K562 (cell line): ENCODE measurements around the gene CKAP5. TPM values are rescaled to one million over a fixed set of nuclear protein-coding genes. Genes with fewer than 3 reads are reported as not detected.

Experiments used
- CBFB ChIP-seq: sonication (generic); formaldehyde crosslinking; IDR thresholded peaks from 2 replicates; pipeline ENCODE4 v1.4.0; 2020; ENCODE audit warnings: mild to moderate bottlenecking, missing genetic modification reagents
- CHAMP1 ChIP-seq: fragments of 450-650 bp; IDR thresholded peaks from 2 replicates; pipeline ENCODE4 v1.6.1; 2016; ENCODE audit warnings: mild to moderate bottlenecking
- CUX1 ChIP-seq: fragments of 200-800 bp; sonication (Bioruptor generic); IDR thresholded peaks from 2 replicates; pipeline ENCODE4 v1.6.1; 2016; ENCODE audit warnings: missing genetic modification characterization, missing compliant biosample characterization
- E2F3 ChIP-seq: fragments of 250-450 bp; sonication (Bioruptor Pico); IDR thresholded peaks from 2 replicates; pipeline ENCODE4 v1.4.0; 2020; ENCODE audit warnings: mild to moderate bottlenecking
- HCFC1 ChIP-seq: IDR thresholded peaks from 2 replicates; pipeline ENCODE4 v1.6.1; 2012; ENCODE audit warnings: low read depth, low read length, improper control_type of control experiment
- NKRF ChIP-seq: fragments of 450-650 bp; IDR thresholded peaks from 2 replicates; pipeline ENCODE4 v1.6.1; 2016; ENCODE audit warnings: borderline replicate concordance
- PCBP2 ChIP-seq: fragments of 200-400 bp; formaldehyde crosslinking; IDR thresholded peaks from 2 replicates; pipeline ENCODE4 v1.6.1; 2018; ENCODE audit warnings: low read length, low read depth, mild to moderate bottlenecking, moderate library complexity; ENCODE audit not compliant: poor library complexity, severe bottlenecking
- TFAP4 ChIP-seq: sonication (generic); formaldehyde crosslinking; IDR thresholded peaks from 2 replicates; pipeline ENCODE4 v1.8.0; 2022; ENCODE audit warnings: missing genetic modification reagents, mild to moderate bottlenecking, moderate library complexity, borderline replicate concordance
- XRCC4 ChIP-seq: IDR thresholded peaks from one replicate; pipeline ENCODE4 v1.6.1; 2011; ENCODE audit not compliant: insufficient read depth, insufficient read length; ENCODE audit errors: extremely low read depth
- ZNF431 ChIP-seq: sonication (generic); formaldehyde crosslinking; IDR thresholded peaks from 2 replicates; pipeline ENCODE4 v1.8.0; 2022; ENCODE audit warnings: mild to moderate bottlenecking, missing genetic modification reagents
- polyA plus RNA-seq, 8 experiments: library from polyadenylated mRNA; depleted of rRNA in 4 of 8; stranded (reverse) in 5 of 8; unstranded in 3 of 8; fragments of >200 nt; fragmentation: Nextera tagmentation in 2 of 8; fragmentation: Illumina TruSeq in 1 of 8; extraction: Ambion mirVana in 2 of 8; extraction: Trizol in 1 of 8; gene quantifications; 2 replicates each; pipeline versions ENCODE4 v1.2.1 to v1.2.3, GENCODE V29; 2011 to 2014; ENCODE audit warnings: inconsistent platforms in 1 of 8, missing spikeins in 1 of 8
- total RNA-seq, 7 experiments: library from RNA; depleted of rRNA in 6 of 7; stranded (reverse); fragments of >200 nt in 6 of 7; fragmentation: Illumina TruSeq in 2 of 7; extraction: Trizol in 2 of 7; gene quantifications; 2 replicates each; pipeline versions ENCODE4 v1.2.1 to v1.2.3, GENCODE V29; 2011 to 2021; ENCODE audit warnings: low replicate concordance in 1 of 7
- TF ChIP-seq, protein P1 (sequence below), 3 experiments: IDR thresholded peaks in 2 of 3; conservative IDR thresholded peaks in 1 of 3; 2 replicates each; pipeline ENCODE4 v1.5.1; 2011 to 2012; ENCODE audit warnings: low read length in 3 of 3, mild to moderate bottlenecking in 3 of 3, control low read depth in 2 of 3, improper control_type of control experiment in 1 of 3, inconsistent platforms in 1 of 3, low read depth in 1 of 3, mixed read lengths in 1 of 3, moderate library complexity in 1 of 3; ENCODE audit not compliant: insufficient read depth in 2 of 3

CKAP5 gene
- total and polyA plus RNA-seq, 9 of the 15 experiments (the other 6 are each of a cell fraction or from before 2014, with no cell fraction given) = 60.1 to 239 (median 139) TPM

GRCh38 chr11:46845740-46846509 lies at the start of gene CKAP5 (continued):
- TF ChIP-seq XRCC4 = no peak
- TF ChIP-seq CUX1 (CRISPR knock-in tag) = no peak
- TF ChIP-seq, protein P1, sequence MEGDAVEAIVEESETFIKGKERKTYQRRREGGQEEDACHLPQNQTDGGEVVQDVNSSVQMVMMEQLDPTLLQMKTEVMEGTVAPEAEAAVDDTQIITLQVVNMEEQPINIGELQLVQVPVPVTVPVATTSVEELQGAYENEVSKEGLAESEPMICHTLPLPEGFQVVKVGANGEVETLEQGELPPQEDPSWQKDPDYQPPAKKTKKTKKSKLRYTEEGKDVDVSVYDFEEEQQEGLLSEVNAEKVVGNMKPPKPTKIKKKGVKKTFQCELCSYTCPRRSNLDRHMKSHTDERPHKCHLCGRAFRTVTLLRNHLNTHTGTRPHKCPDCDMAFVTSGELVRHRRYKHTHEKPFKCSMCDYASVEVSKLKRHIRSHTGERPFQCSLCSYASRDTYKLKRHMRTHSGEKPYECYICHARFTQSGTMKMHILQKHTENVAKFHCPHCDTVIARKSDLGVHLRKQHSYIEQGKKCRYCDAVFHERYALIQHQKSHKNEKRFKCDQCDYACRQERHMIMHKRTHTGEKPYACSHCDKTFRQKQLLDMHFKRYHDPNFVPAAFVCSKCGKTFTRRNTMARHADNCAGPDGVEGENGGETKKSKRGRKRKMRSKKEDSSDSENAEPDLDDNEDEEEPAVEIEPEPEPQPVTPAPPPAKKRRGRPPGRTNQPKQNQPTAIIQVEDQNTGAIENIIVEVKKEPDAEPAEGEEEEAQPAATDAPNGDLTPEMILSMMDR (IDR thresholded peaks at IDR 0.05 in 2 of 3, conservative IDR thresholded peaks at IDR 0.05 in 1 of 3; ENCODE audit: insufficient read depth in 2 of 3, low read depth in 1 of 3, low read length in 3 of 3) = 0 out of 6 replicates have a peak, but pooled peaks of 2 of the 3 experiments have one; percentile 0 to 6
- peak; percentile 55; the same call in 1 of the 2 replicates for TF ChIP-seq NKRF
- peak; percentile 97 for TF ChIP-seq CHAMP1
- peak; percentile 62 for TF ChIP-seq HCFC1
- TF ChIP-seq TFAP4 (CRISPR knock-in tag) = peak; percentile 75
- no peak for TF ChIP-seq PCBP2
- TF ChIP-seq E2F3 (CRISPR knock-in tag) = no peak; the same call in 1 of the 2 replicates
- TF ChIP-seq ZNF431 = peak; percentile 74
- peak; percentile 87 for TF ChIP-seq CBFB (CRISPR knock-in tag)
